OCI-M1 (cell line): Measurements from ENCODE around the gene TRMT1.
"Not testable (repeated sequence)": the region's sequence is repeated elsewhere in the genome, so short reads cannot be mapped to it uniquely, and the experiment has no call there.

ENCODE experiments used
- DNase-seq: peaks from one replicate; lab custom pipeline; 2025; lab: John Stamatoyannopoulos, UW

TRMT1 gene

GRCh38 chr19:13150187-13150930, 33.8 kb upstream of the TRMT1 start, which contains the start of the genes IER2 and STX10:
IER2 (plus strand) TSS chr19:13150411; CDS start chr19:13153187, 2,776 bp downstream.
STX10 (minus strand) TSS chr19:13150375; CDS start chr19:13150173, 202 bp downstream.
- peak; percentile 95 for DNase-seq

DNA sequence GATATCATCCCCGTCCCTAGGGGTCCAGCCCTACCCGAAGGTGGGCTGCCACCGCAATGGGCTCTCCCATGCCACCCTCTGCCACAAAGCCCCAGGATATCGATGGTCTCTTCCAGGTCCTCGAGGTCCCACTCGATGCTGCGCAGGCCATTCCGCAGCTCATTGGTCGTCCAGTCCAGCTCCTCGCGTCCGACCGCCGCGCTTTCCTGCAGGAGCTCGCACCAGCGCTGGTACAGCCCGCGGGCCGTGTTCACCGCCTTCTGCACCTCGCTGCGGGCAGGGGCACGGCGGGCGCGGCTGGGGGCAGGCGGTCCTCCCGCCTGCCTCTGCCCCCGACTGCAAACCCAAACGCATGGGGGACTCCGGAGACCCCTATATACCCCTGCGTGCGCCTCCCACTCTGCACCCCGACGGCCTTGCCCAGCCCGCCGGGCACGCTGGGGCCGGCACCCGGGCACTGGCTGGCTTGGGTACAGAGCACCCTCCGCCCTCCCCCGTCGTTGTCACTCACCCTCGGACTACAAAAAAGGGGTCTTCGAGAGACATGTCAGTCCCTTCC, 33.2 kb upstream of the TRMT1 start:
- DNase-seq, result peak; percentile 50

- DNase-seq, result not testable (repeated sequence)
Measured at GRCh38 chr19:13149173-13149627, 32.7 kb upstream of the TRMT1 start.

- peak; percentile 68 for DNase-seq
Measured at GRCh38 chr19:13146763-13147563, 30.4 kb upstream of the TRMT1 start.

DNA sequence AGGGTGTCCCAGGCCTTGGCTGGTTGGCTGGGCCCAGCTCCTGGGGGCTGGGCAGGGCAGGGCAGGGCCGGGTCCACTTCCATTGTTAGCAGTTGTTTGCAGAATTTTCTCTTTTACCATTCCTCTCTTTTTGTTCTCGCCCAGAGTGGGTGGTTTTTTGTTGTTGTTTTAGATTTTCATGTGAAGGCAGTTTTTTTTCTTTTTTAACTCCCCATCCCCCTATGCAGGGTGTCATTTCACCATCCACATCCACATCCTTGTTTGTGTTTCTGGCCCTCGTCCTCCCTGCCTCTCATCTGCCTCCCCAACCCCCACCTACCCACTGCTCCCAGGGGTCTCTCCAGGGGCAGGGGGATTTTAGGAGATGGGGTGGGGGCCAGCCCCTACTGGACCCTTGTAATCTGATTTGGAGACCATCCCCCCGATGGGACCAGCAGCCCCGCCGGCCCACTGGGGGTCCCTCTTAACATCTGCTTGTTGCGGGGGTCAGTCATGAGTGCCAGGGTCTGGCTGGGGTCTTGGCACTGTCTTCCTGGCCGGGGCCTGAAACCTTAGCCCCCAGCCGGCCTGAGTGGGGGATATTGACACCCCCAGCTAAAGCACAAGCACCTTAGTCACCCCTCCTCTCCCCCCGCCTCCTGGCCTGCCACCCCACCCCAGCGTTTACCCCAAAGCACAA, 23.2 kb upstream of the TRMT1 start:
- DNase-seq, result no peak

GRCh38 chr19:13138916-13139198, 22.3 kb upstream of the TRMT1 start:
- no peak for DNase-seq

GRCh38 chr19:13138171-13138915, 21.8 kb upstream of the TRMT1 start:
- no peak for DNase-seq

- DNase-seq, result no peak
Measured at GRCh38 chr19:13137290-13137794, 20.8 kb upstream of the TRMT1 start.

DNA sequence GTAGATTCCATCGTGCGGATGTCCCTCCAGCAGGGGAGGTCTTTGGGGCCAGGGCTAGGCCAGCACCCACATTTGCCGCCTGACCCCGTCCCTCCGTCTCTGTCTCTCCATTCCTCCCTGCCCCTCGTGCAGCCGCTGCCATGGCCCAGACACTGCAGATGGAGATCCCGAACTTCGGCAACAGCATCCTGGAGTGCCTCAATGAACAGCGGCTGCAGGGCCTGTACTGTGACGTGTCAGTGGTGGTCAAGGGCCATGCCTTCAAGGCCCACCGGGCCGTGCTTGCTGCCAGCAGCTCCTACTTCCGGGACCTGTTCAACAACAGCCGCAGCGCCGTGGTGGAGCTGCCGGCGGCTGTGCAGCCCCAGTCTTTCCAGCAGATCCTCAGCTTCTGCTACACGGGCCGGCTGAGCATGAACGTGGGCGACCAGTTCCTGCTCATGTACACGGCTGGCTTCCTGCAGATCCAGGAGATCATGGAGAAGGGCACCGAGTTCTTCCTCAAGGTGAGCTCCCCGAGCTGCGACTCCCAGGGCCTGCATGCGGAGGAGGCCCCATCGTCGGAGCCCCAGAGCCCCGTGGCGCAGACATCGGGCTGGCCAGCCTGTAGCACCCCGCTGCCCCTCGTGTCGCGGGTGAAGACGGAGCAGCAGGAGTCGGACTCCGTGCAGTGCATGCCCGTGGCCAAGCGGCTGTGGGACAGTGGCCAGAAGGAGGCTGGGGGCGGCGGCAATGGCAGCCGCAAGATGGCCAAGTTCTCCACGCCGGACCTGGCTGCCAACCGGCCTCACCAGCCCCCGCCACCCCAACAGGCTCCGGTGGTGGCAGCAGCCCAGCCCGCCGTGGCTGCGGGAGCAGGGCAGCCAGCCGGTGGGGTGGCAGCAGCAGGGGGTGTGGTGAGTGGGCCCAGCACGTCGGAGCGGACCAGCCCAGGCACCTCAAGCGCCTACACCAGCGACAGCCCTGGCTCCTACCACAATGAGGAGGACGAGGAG, 18.8 kb upstream of the TRMT1 start:
- DNase-seq, result no peak

- no peak for DNase-seq
Measured at GRCh38 chr19:13134626-13135025, 18.1 kb upstream of the TRMT1 start.

DNA sequence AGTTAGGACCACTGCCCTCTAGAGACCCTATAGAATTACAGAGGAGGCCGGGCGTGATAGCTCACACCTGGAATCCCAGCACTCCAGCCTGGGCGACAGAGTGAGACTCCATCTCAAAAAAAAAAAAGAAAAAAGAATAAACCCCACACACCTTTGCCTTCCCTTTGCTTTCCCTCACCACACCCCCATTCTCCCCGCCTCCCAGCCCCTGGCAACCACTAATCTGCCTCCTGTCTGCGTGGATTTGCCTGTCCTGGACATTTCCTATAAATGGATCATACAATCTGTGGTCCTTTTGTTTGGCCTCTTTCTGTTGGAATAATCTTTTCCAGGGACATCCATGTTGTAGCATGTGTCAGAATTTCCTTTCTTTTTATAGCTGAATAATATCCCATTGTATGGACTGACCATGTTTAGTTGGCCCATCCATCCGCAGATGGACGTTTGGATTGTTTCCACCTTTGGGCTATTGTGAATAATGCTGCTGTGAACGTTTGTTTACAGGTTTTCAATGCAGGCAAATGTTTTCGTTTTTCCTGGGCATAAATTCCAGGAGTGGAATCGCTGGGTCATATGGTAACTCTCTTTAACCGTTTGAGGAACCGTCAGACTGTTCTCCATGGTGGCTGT, 16.8 kb upstream of the TRMT1 start:
- DNase-seq, result no peak

GRCh38 chr19:13132471-13133180, 16.1 kb upstream of the TRMT1 start:
- DNase-seq, result peak; percentile 81

DNA sequence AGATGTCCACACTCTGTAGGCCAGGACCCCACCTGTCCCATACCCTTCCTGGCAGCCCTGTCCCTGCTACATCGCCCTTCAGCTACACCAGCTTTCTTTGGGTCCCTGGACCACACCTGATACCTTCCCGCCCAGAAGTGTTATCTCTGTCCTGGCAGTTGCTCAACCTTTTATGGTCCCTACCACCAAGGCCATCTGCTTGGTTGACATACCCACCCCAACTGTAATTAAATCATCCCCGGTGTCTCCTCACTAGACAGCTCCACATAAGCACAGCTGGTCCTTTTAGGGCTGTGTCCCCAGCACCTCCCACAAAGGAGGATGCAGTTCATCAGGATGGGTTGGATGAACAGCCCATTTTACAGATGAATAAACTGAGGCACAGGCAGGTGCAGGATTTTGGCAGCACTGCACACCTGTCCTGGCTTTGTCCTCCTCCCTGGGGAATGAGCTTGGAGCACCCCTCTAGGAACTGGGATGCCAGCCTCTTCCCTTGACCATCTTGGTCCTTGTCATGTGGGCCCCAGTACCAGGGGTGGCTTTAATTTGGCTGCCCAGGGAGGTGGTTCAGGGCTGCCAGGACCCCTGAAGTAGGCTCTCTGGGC, 14.4 kb upstream of the TRMT1 start:
- DNase-seq, result no peak

GRCh38 chr19:13129384-13129783, 12.8 kb upstream of the TRMT1 start:
- DNase-seq, result no peak

GRCh38 chr19:13128583-13128982, 12.0 kb upstream of the TRMT1 start:
- no peak for DNase-seq

DNA sequence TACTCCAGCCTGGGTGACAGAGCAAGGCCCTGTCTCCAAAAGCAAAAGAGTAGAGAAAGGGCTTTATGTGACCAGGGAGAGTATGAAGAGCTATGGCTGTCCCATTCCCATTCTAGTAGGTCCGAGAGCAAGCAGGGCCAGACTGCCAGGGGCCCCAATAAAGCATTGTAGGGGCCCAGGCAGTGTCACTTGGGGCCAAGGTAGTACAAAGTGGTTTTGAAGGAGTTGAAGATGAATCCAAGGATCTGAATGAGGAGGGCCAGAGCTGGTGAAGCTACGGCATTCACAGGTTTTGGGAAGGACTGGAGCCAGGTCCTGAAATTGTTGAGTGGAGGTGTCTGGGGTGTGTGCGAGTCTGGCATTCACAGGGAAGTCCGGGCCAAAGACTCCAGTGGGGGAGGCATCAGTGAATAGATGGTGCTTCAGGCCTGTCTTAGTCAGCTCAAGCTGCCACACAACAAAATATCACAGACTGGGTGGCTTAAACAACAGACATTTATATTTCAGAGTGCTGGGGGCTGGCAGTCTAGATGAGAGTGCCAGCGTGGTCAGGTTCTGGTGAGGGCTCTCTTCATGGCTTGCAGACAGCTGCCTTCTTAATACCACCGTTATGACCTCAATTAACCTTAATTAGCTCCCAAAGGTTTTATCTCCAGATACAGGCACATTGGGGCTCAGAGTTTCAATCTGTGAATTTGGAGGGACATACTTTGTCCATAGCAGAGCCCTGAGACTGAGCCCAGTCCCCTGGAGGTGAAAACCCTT, 11.5 kb upstream of the TRMT1 start:
- DNase-seq, result no peak

DNA sequence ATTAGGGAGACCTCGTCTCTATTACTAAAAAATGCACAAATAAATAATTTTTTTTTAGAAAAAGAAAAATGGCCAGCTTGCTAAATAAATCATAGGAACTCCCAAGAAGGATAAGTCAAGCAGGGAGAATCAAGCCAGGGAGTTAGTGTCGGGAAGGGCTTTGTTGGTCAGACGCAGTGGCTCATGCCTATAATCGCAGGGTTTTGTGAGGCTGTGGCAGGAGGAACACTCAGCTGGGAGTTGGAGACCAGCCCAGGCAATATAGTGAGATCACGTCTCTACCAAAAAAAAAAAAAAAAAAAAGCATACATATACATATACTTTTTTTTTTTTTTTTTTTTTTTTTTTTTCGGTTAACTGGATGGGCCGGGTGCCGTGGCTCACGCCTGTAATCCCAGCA, 10.5 kb upstream of the TRMT1 start:
- DNase-seq, result no peak
